ENCODE measurements around the gene KCND3.
A peak's percentile ranks its signal among the peaks of the same experiment; 100 is the strongest.

Gene KCND3

GRCh38 chr1:111738133-111738435 is 251.4 kb downstream of the KCND3 start:
- Histone ChIP-seq H3K36me3 (ENCODE audit: control insufficient read depth in 2 of 2, insufficient read depth in 1 of 2, low read length in 2 of 2) (no peaks in the 10 kb centered on the region), H3K27ac (ENCODE audit: extremely low read depth, low read depth, low read length) (peak overlapping the region; percentile 92; the same call in 1 of the 2 replicates), H3K4me1 (ENCODE audit: control insufficient read depth, insufficient read depth, low read length) (peaks cover 21% of the 10 kb centered on the region), H3K9me3 (ENCODE audit: control insufficient read depth, insufficient read depth, low read depth, low read length) (no peaks in the 10 kb centered on the region), H3K4me3 (ENCODE audit: low read depth, low read length) (peak overlapping the region; percentile 57)
- TF ChIP-seq ZNF366 (tag by site-specific recombination; conservative IDR thresholded peaks at IDR 0.05) (0 out of 2 replicates have a peak, but pooled peaks have one; percentile 10), KLF8 (tag by site-specific recombination; IDR thresholded peaks at IDR 0.05) (peak; percentile 71)
- TF ChIP-seq, protein P1, sequence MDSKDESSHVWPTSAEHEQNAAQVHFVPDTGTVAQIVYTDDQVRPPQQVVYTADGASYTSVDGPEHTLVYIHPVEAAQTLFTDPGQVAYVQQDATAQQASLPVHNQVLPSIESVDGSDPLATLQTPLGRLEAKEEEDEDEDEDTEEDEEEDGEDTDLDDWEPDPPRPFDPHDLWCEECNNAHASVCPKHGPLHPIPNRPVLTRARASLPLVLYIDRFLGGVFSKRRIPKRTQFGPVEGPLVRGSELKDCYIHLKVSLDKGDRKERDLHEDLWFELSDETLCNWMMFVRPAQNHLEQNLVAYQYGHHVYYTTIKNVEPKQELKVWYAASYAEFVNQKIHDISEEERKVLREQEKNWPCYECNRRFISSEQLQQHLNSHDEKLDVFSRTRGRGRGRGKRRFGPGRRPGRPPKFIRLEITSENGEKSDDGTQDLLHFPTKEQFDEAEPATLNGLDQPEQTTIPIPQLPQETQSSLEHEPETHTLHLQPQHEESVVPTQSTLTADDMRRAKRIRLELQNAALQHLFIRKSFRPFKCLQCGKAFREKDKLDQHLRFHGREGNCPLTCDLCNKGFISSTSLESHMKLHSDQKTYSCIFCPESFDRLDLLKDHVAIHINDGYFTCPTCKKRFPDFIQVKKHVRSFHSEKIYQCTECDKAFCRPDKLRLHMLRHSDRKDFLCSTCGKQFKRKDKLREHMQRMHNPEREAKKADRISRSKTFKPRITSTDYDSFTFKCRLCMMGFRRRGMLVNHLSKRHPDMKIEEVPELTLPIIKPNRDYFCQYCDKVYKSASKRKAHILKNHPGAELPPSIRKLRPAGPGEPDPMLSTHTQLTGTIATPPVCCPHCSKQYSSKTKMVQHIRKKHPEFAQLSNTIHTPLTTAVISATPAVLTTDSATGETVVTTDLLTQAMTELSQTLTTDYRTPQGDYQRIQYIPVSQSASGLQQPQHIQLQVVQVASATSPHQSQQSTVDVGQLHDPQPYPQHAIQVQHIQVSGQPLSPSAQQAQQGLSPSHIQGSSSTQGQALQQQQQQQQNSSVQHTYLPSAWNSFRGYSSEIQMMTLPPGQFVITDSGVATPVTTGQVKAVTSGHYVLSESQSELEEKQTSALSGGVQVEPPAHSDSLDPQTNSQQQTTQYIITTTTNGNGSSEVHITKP (tag by site-specific recombination; IDR thresholded peaks at IDR 0.05): peak; percentile 16; the same call in 1 of the 2 replicates
- TF ChIP-seq, protein P2, sequence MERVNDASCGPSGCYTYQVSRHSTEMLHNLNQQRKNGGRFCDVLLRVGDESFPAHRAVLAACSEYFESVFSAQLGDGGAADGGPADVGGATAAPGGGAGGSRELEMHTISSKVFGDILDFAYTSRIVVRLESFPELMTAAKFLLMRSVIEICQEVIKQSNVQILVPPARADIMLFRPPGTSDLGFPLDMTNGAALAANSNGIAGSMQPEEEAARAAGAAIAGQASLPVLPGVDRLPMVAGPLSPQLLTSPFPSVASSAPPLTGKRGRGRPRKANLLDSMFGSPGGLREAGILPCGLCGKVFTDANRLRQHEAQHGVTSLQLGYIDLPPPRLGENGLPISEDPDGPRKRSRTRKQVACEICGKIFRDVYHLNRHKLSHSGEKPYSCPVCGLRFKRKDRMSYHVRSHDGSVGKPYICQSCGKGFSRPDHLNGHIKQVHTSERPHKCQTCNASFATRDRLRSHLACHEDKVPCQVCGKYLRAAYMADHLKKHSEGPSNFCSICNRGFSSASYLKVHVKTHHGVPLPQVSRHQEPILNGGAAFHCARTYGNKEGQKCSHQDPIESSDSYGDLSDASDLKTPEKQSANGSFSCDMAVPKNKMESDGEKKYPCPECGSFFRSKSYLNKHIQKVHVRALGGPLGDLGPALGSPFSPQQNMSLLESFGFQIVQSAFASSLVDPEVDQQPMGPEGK (tag by site-specific recombination; IDR thresholded peaks at IDR 0.05): no peak
- POLR2A ChIA-PET: interaction anchor here (0.6 to 2.3 kb wide), 5 partner anchors 10 to 119 kb away, joined by 3 to 13 read pairs (median 7); partner anchors contain the start of genes DDX20 and RAP1A
- CTCF ChIA-PET: interaction anchor here (1.2 to 6.0 kb wide), 4 partner anchors 9 to 258 kb away, joined by 9 to 44 read pairs (median 22); no protein-coding TSS in a partner anchor

- Histone ChIP-seq H3K9me3 (ENCODE audit: control insufficient read depth, insufficient read depth, low read depth, low read length) (no peaks in the 10 kb centered on the region), H3K4me3 (ENCODE audit: low read depth, low read length) (peak overlapping the region; percentile 57; the same call in 1 of the 2 replicates), H3K4me1 (ENCODE audit: control insufficient read depth, insufficient read depth, low read length) (peaks cover 21% of the 10 kb centered on the region), H3K27ac (ENCODE audit: extremely low read depth, low read depth, low read length) (peak overlapping the region; percentile 92; the same call in 1 of the 2 replicates), H3K36me3 (ENCODE audit: control insufficient read depth in 2 of 2, insufficient read depth in 1 of 2, low read length in 2 of 2) (no peaks in the 10 kb centered on the region)
- TF ChIP-seq ZFHX2 (tag by site-specific recombination; conservative IDR thresholded peaks at IDR 0.05) (peak; percentile 84), EGR2 (tag by site-specific recombination; IDR thresholded peaks at IDR 0.05; ENCODE audit: low read depth) (peak; percentile 84), ZNF16 (tag by site-specific recombination; IDR thresholded peaks at IDR 0.05; ENCODE audit: low read depth) (no peak), ZNF184 (tag by site-specific recombination; IDR thresholded peaks at IDR 0.05) (no peak), GLIS1 (tag by site-specific recombination; IDR thresholded peaks at IDR 0.05) (0 out of 2 replicates have a peak, but pooled peaks have one; percentile 12), ZNF112 (tag by site-specific recombination; IDR thresholded peaks at IDR 0.05) (no peak)
- ChIA-PET CTCF (interaction anchor here (0.6 to 6.0 kb wide), 7 partner anchors 9 to 257 kb away, joined by 3 to 44 read pairs (median 9); no protein-coding TSS in a partner anchor), POLR2A (interaction anchor here (0.5 to 2.0 kb wide), 5 partner anchors 12 to 672 kb away, joined by 3 to 13 read pairs (median 4); partner anchors contain the start of genes DDX20 and RAP1A)
These were observed 252.0 kb downstream of the KCND3 start for GRCh38 chr1:111737216-111738132.

DNA sequence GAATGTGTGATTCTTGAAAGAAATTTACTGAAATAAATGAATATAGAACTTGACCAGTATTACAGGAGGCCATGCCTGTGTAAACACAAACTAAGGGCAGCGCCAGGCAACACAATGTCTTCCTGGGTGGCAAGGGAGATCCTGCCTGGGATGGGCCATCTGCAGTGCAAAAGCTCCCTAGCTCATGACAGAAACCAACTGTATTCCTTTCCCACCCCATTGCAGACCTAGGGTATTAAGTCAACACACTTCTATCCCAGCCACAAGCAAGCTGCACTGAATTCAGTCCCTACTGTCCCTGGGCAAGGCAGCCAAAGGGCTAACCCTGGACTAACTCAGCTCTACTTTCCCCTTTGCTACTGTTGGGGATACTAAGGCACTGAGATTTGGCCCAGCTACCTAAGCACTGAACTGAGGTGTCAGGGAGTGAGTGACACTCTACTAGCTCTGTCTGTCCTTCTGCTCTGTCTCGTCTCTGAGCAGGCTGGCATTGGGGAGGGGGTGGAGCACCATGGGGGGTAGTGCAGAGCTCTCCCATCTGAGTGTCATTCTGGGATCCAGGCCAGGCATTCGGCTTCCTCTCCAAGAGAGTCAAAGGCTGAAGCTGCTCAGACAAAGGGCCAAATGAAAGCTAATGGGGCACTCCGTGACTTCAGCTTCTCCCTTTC is 252.8 kb downstream of the KCND3 start:
- no peak overlapping the region for H3K4me3 ChIP-seq (ENCODE audit: low read depth, low read length)
- peaks cover 21% of the 10 kb centered on the region for H3K4me1 ChIP-seq (ENCODE audit: control insufficient read depth, insufficient read depth, low read length)
- no peaks in the 10 kb centered on the region for H3K9me3 ChIP-seq (ENCODE audit: control insufficient read depth, insufficient read depth, low read depth, low read length)
- POLR2A ChIA-PET: interaction anchor here (0.5 to 1.5 kb wide), 4 partner anchors 9 to 673 kb away, joined by 4 to 7 read pairs (median 4); partner anchors contain the start of gene DDX20
- CTCF ChIA-PET: interaction anchor here (0.6 to 6.0 kb wide), 7 partner anchors 8 to 255 kb away, joined by 3 to 44 read pairs (median 7); no protein-coding TSS in a partner anchor
- TF ChIP-seq SP2 (tag by site-specific recombination; IDR thresholded peaks at IDR 0.05): no peak
- TF ChIP-seq ZNF155 (tag by site-specific recombination; IDR thresholded peaks at IDR 0.05): no peak
- no peak for TF ChIP-seq ZNF670 (tag by site-specific recombination; IDR thresholded peaks at IDR 0.05; ENCODE audit: low read depth)
- no peak for TF ChIP-seq ZNF341 (tag by site-specific recombination; IDR thresholded peaks at IDR 0.05; ENCODE audit: low read depth)
- peak; percentile 97 for TF ChIP-seq ZBTB17 (tag by site-specific recombination; IDR thresholded peaks at IDR 0.05)
- no peak for TF ChIP-seq ZNF791 (tag by site-specific recombination; IDR thresholded peaks at IDR 0.05)
- TF ChIP-seq ZNF561 (tag by site-specific recombination; IDR thresholded peaks at IDR 0.05; ENCODE audit: borderline replicate concordance): no peak
- TF ChIP-seq ZBTB8A (tag by site-specific recombination; IDR thresholded peaks at IDR 0.05): peak; percentile 33; the same call in 1 of the 2 replicates
- no peak for TF ChIP-seq ZNF654 (tag by site-specific recombination; IDR thresholded peaks at IDR 0.05; ENCODE audit: low read depth)
- TF ChIP-seq ZSCAN18 (tag by site-specific recombination; IDR thresholded peaks at IDR 0.05): no peak
- peak; percentile 60 for TF ChIP-seq GLIS2 (tag by site-specific recombination; IDR thresholded peaks at IDR 0.05)
- peak; percentile 92 for TF ChIP-seq GLIS1 (tag by site-specific recombination; IDR thresholded peaks at IDR 0.05)
- H3K27ac ChIP-seq (ENCODE audit: extremely low read depth, low read depth, low read length): no peak overlapping the region
- no peaks in the 10 kb centered on the region for H3K36me3 ChIP-seq (ENCODE audit: control insufficient read depth in 2 of 2, insufficient read depth in 1 of 2, low read length in 2 of 2)
